ENCODE results near the gene HJURP.

HJURP gene

GRCh38 chr2:233794128-233794658, 60.1 kb downstream of the HJURP start:
- Mint-ChIP-seq H3K4me1 (no peaks in the 10 kb centered on the region), H3K36me3 (ENCODE audit: low read depth) (no peaks in the 10 kb centered on the region)

DNA sequence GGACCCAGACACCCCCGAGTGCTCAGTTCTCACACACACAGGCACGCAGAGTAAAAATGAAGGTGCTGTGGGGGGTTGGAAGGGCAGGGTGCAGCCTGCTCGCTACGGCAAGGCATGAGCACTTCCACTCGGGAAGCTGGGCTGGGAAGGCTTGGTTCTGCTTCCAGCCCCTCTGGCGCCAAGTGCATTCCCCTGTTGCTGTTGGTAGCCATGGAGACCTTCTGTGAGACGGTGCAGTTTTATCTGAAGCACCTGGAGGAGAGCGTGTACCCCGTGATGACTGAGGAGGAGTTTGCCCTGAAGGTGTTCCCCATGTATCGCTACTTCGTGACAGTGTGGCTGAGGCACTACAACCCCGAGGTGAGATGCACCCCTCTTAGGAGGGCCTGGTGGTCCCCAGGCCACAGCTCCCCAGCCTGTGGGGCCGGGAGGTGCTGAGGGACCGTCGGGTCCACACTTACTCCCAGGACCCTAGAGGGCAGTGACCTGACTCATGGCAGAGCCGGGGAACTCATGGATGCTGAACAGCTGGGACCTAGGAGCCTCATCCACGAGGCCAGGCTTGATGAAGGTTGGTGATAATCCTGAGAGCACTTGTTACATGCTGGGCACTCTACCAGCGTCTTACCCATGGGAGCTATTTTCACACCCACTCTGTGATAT, 60.7 kb downstream of the HJURP start:
- Mint-ChIP-seq H3K36me3 (ENCODE audit: low read depth) (no peaks in the 10 kb centered on the region), H3K4me3 (no peak overlapping the region), H3K27me3 (ENCODE audit: low read depth) (peaks cover 13% of the 10 kb centered on the region), H3K27ac (no peak overlapping the region), H3K9me3 (no peaks in the 10 kb centered on the region), H3K4me1 (no peaks in the 10 kb centered on the region)
- TF ChIP-seq, protein P1, sequence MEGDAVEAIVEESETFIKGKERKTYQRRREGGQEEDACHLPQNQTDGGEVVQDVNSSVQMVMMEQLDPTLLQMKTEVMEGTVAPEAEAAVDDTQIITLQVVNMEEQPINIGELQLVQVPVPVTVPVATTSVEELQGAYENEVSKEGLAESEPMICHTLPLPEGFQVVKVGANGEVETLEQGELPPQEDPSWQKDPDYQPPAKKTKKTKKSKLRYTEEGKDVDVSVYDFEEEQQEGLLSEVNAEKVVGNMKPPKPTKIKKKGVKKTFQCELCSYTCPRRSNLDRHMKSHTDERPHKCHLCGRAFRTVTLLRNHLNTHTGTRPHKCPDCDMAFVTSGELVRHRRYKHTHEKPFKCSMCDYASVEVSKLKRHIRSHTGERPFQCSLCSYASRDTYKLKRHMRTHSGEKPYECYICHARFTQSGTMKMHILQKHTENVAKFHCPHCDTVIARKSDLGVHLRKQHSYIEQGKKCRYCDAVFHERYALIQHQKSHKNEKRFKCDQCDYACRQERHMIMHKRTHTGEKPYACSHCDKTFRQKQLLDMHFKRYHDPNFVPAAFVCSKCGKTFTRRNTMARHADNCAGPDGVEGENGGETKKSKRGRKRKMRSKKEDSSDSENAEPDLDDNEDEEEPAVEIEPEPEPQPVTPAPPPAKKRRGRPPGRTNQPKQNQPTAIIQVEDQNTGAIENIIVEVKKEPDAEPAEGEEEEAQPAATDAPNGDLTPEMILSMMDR (IDR thresholded peaks at IDR 0.05; ENCODE audit: unreplicated experiment in 3 of 3), result no peak

More at GRCh38 chr2:233794128-233794658, 60.1 kb downstream of the HJURP start:
- peaks cover 17% of the 10 kb centered on the region for H3K27me3 Mint-ChIP-seq (ENCODE audit: low read depth)
- H3K9me3 Mint-ChIP-seq, result no peaks in the 10 kb centered on the region
- H3K27ac Mint-ChIP-seq, result no peak overlapping the region
- H3K4me3 Mint-ChIP-seq, result no peak overlapping the region
- TF ChIP-seq, protein P1 (IDR thresholded peaks at IDR 0.05; ENCODE audit: unreplicated experiment in 3 of 3), result no peak

DNA sequence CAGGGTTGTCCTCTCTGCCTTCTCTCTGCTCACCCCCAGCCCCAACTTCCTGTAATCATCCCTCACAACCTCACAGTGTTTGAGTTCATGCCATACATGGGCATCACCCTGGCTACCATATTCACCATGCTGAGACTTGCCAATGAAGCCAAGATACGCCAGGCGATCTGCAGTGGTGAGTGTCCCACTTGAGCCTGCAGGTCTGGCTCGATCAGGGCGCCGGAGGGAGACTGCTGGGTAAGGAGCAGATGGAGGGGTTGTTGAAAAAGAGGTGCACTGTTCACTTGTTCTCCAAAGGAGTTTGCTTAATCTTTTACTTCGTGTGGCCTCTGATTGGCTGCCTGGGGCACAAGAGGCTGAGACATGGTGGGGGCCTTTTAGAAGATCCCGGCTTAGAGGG, 61.6 kb downstream of the HJURP start:
- peaks cover 13% of the 10 kb centered on the region for H3K27me3 Mint-ChIP-seq (ENCODE audit: low read depth)

GRCh38 chr2:233791883-233792329, 62.4 kb downstream of the HJURP start:
- TF ChIP-seq, protein P1 (IDR thresholded peaks at IDR 0.05; ENCODE audit: unreplicated experiment in 3 of 3), result no peak
- Mint-ChIP-seq H3K36me3 (ENCODE audit: low read depth) (no peaks in the 10 kb centered on the region), H3K27ac (no peak overlapping the region)

More for the DNA sequence above, 61.6 kb downstream of the HJURP start:
- Mint-ChIP-seq H3K9me3 (no peaks in the 10 kb centered on the region), H3K27ac (no peak overlapping the region), H3K4me1 (no peaks in the 10 kb centered on the region), H3K4me3 (no peak overlapping the region), H3K36me3 (ENCODE audit: low read depth) (no peaks in the 10 kb centered on the region)
- TF ChIP-seq, protein P1 (IDR thresholded peaks at IDR 0.05; ENCODE audit: unreplicated experiment in 3 of 3), result no peak

DNA sequence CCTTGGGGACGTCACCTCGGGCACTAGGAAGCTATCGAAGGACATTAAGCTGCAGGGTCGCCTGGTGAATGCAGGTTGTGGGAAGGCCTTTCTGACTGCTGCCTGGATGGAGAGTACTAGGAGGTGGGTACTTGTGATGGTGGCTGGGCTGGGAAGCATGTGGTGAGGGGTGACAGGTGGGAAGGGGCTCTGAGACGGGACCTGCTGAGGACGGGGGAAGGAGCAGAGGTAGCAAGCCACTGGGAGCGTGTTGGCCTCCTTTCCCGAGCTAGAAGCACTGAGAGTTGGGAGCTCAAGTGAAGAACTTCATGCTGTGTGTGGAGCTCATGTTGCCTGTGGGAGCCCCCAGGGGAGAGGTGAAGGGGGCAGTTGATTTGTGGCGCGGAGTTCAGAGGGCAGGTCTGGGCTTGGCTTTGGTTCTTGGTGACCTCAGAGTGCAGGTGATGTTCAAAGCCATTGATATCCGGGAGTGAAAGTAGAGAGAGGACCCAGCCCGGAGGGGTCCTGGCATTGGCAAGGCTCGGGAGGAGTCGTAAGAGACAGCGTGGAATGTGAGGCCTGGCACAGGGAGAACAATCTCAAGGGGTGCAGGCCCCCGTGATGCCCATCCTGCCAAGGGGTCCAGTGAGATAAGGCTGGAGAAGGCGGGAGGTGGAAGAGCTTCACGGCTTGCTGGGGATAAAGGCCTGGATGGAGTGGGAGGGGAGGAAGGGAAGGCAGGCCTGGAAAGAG, 63.0 kb downstream of the HJURP start:
- TF ChIP-seq, protein P1 (IDR thresholded peaks at IDR 0.05; ENCODE audit: unreplicated experiment in 3 of 3), result no peak
- Mint-ChIP-seq H3K4me3 (no peak overlapping the region), H3K4me1 (no peaks in the 10 kb centered on the region), H3K27ac (no peak overlapping the region), H3K9me3 (peaks cover 2% of the 10 kb centered on the region), H3K27me3 (ENCODE audit: low read depth) (peaks cover 13% of the 10 kb centered on the region), H3K36me3 (ENCODE audit: low read depth) (no peaks in the 10 kb centered on the region)

More at GRCh38 chr2:233791883-233792329, 62.4 kb downstream of the HJURP start:
- no peaks in the 10 kb centered on the region for H3K4me1 Mint-ChIP-seq
- H3K9me3 Mint-ChIP-seq, result no peaks in the 10 kb centered on the region
- H3K27me3 Mint-ChIP-seq (ENCODE audit: low read depth), result peaks cover 13% of the 10 kb centered on the region
- H3K4me3 Mint-ChIP-seq, result no peak overlapping the region
